ENCODE measurements around the gene ANKRD53. TPM values are rescaled to one million over a fixed set of nuclear protein-coding genes. Genes with fewer than 3 reads are reported as not detected.

ANKRD53 gene
- total RNA-seq, 1 donor from 2014 or later, result 2.5 TPM

DNA sequence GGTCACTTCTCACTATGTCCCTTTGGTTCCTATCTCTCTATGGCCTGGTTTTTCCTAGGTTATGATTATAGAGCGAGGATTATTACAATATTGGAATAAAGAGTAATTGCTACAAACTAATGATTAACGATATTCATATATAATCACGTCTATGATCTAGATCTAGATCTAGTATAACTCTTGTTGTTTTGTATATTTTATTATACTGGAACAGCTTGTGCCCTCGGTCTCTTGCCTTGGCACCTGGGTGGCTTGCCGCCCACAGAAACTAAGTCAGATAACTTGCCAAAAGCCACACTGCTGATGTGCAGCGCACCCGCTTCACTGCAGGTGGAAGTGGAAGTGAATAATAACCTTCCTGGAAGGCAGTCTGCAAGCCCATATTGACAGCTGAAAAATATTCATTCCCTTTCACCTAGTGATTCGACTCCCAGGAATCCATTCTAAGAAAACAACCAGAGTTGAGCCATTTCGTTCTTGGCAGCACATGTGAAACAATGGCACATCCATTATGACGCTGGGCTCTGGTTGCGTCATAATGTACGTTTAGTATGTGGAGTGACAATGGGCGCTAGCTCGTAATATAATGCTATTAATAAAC, 725 bp upstream of the ANKRD53 start:
- no peak for DNase-seq
- Mint-ChIP-seq H3K4me1 (peaks cover 16% of the 10 kb centered on the region), H3K9me3 (no peaks in the 10 kb centered on the region), H3K27me3 (peaks cover 4% of the 10 kb centered on the region), H3K36me3 (ENCODE audit: low read depth) (peaks cover 2% of the 10 kb centered on the region), H3K4me3 (peak overlapping the region; percentile 92), H3K27ac (peak overlapping the region; percentile 87)
- intact Hi-C loops (cut with micrococcal nuclease), result loop anchor here (1.0 to 5.0 kb wide), 5 partner anchors 12 to 1085 kb away; partner anchors contain the start of genes NAGK and SNRNP27
- ATAC-seq (ENCODE audit: low read depth), result peak; percentile 35
- POLR2A ChIA-PET, result interaction anchor here (0.9 to 1.4 kb wide), 4 partner anchors 12 to 685 kb away, joined by 3 to 4 read pairs (median 4); partner anchors contain the start of genes SNRPG and TEX261
- CTCF ChIA-PET, result interaction anchor here (0.9 to 2.9 kb wide), 2 partner anchors 12 to 106 kb away, joined by 3 to 24 read pairs; no protein-coding TSS in a partner anchor
- no peak for TF ChIP-seq CTCF (IDR thresholded peaks at IDR 0.05)

GRCh38 chr2:70979180-70979488, 704 bp downstream of the ANKRD53 start:
- CTCF ChIA-PET, result interaction anchor here (2.9 kb wide), 1 partner anchor 14 kb away, joined by 24 read pairs; no protein-coding TSS in a partner anchor
- DNase-seq (no peak), ATAC-seq (ENCODE audit: low read depth) (no peak)
- H3K9me3 Mint-ChIP-seq, result no peaks in the 10 kb centered on the region
- intact Hi-C loops (cut with micrococcal nuclease), result loop anchor here (5.0 kb wide), 2 partner anchors 88 to 1087 kb away; partner anchors contain the start of genes NAGK and SNRNP27
- TF ChIP-seq CTCF (IDR thresholded peaks at IDR 0.05), result no peak
- peaks cover 6% of the 10 kb centered on the region for H3K36me3 Mint-ChIP-seq (ENCODE audit: low read depth)
- peak overlapping the region; percentile 76 for H3K4me3 Mint-ChIP-seq
- no peak overlapping the region for H3K27ac Mint-ChIP-seq
- peaks cover 2% of the 10 kb centered on the region for H3K27me3 Mint-ChIP-seq
- POLR2A ChIA-PET, result interaction anchor here (1.2 kb wide), 1 partner anchor 686 kb away, joined by 3 read pairs; the partner anchor contains the start of gene SNRPG
- peaks cover 16% of the 10 kb centered on the region for H3K4me1 Mint-ChIP-seq

DNA sequence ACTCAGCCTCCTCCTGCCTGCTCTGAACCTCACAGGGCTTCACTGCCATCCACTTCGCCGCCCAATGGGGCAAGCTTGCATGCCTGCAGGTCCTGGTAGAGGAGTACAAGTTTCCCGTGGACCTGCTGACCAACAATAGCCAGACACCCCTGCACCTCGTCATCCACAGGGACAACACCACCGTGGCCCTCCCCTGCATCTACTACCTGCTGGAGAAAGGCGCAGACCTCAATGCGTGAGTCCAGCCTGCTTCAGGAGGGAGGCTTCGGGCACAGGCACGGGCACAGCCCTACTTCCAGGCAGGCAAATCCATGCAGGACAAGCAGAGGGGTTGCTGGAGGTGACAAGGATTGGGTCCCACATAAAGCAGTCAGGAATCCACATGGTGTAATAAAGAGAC, 1.2 kb downstream of the ANKRD53 start:
- H3K4me3 Mint-ChIP-seq, result peak overlapping the region; percentile 76
- intact Hi-C loops (cut with micrococcal nuclease), result loop anchor here (5.0 kb wide), 2 partner anchors 88 to 1087 kb away; partner anchors contain the start of genes NAGK and SNRNP27
- no peak overlapping the region for H3K27ac Mint-ChIP-seq

GRCh38 chr2:70981421-70981820, 3.0 kb downstream of the ANKRD53 start:
- Mint-ChIP-seq H3K27ac (no peak overlapping the region), H3K4me1 (peaks cover 20% of the 10 kb centered on the region), H3K4me3 (no peak overlapping the region), H3K36me3 (ENCODE audit: low read depth) (peaks cover 13% of the 10 kb centered on the region), H3K27me3 (no peaks in the 10 kb centered on the region), H3K9me3 (no peaks in the 10 kb centered on the region)
- DNase-seq (no peak), ATAC-seq (ENCODE audit: low read depth) (no peak)
- POLR2A ChIA-PET, result no interaction called here
- TF ChIP-seq CTCF (IDR thresholded peaks at IDR 0.05), result no peak
- CTCF ChIA-PET, result interaction anchor here (1.2 kb wide), 1 partner anchor 16 kb away, joined by 3 read pairs; no protein-coding TSS in a partner anchor
- intact Hi-C loops (cut with micrococcal nuclease), result no loop called here

More for the DNA sequence above, 1.2 kb downstream of the ANKRD53 start:
- no peak for TF ChIP-seq CTCF (IDR thresholded peaks at IDR 0.05)
- peaks cover 2% of the 10 kb centered on the region for H3K27me3 Mint-ChIP-seq
- no peak for DNase-seq
- H3K9me3 Mint-ChIP-seq, result no peaks in the 10 kb centered on the region
- ATAC-seq (ENCODE audit: low read depth), result no peak
- peaks cover 6% of the 10 kb centered on the region for H3K36me3 Mint-ChIP-seq (ENCODE audit: low read depth)
- ChIA-PET POLR2A (no interaction called here), CTCF (no interaction called here)
- peaks cover 20% of the 10 kb centered on the region for H3K4me1 Mint-ChIP-seq
